HepG2 (cell line): Measurements from ENCODE around the gene PRDM10. TPM values are rescaled to one million over a fixed set of nuclear protein-coding genes. Genes with fewer than 3 reads are reported as not detected.

ENCODE experiments used
- DZIP1 ChIP-seq: sonication (generic); formaldehyde crosslinking; IDR thresholded peaks from 2 replicates; pipeline ENCODE4 v1.5.0; 2020; ENCODE audit warnings: mild to moderate bottlenecking, missing genetic modification reagents
- KLF11 ChIP-seq: IDR thresholded peaks from 2 replicates; pipeline ENCODE4 v1.6.1; 2016; ENCODE audit warnings: missing compliant biosample characterization
- MAZ ChIP-seq, 2 experiments: sonication (generic) in 1 of 2; formaldehyde crosslinking in 1 of 2; IDR thresholded peaks; 2 replicates each; pipeline versions ENCODE4 v1.5.0 to v1.6.1; 2012 to 2020; ENCODE audit warnings: low read depth in 2 of 2, mild to moderate bottlenecking in 2 of 2, borderline replicate concordance in 1 of 2, improper control_type of control experiment in 1 of 2, low read length in 1 of 2, missing genetic modification reagents in 1 of 2, moderate library complexity in 1 of 2
- NR2F6 ChIP-seq, 2 experiments: IDR thresholded peaks; 2 replicates each; pipeline ENCODE4 v1.6.1; 2016; ENCODE audit warnings: antibody characterized with exemption in 1 of 2, mild to moderate bottlenecking in 1 of 2
- POLR2AphosphoS2 ChIP-seq: IDR thresholded peaks from 2 replicates; pipeline ENCODE4 v1.6.1; 2011; ENCODE audit warnings: low read depth, low read length, improper control_type of control experiment
- SNAPC4 ChIP-seq: sonication (generic); formaldehyde crosslinking; IDR thresholded peaks from 2 replicates; pipeline ENCODE4 v1.4.0; 2020; ENCODE audit warnings: mild to moderate bottlenecking, missing genetic modification reagents
- SRSF1 ChIP-seq: fragments of 200-400 bp; formaldehyde crosslinking; optimal IDR thresholded peaks from 2 replicates; pipeline ENCODE3; 2017; ENCODE audit warnings: mild to moderate bottlenecking, low read depth, low read length, moderate library complexity
- SRY ChIP-seq: sonication (generic); formaldehyde crosslinking; IDR thresholded peaks from 2 replicates; pipeline ENCODE4 v1.8.0; 2022; ENCODE audit warnings: mild to moderate bottlenecking, missing genetic modification reagents
- TBX3 ChIP-seq: fragments of 450-650 bp; IDR thresholded peaks from 2 replicates; pipeline ENCODE4 v1.6.1; 2017; ENCODE audit warnings: antibody characterized with exemption, mild to moderate bottlenecking, inconsistent platforms, borderline replicate concordance
- TCF12 ChIP-seq, 2 experiments: fragments of 450-650 bp in 1 of 2; sonication (generic) in 1 of 2; formaldehyde crosslinking in 1 of 2; IDR thresholded peaks; 2 replicates each; pipeline versions ENCODE4 v1.6.1 to v1.8.0; 2017 to 2022; ENCODE audit warnings: antibody characterized with exemption in 1 of 2, mild to moderate bottlenecking in 1 of 2, missing genetic modification reagents in 1 of 2, moderate library complexity in 1 of 2
- ZBTB7B ChIP-seq: sonication (generic); formaldehyde crosslinking; IDR thresholded peaks from 2 replicates; pipeline ENCODE4 v1.4.0; 2020; ENCODE audit warnings: missing genetic modification reagents
- ZFP82 ChIP-seq: sonication (generic); formaldehyde crosslinking; IDR thresholded peaks from 2 replicates; pipeline ENCODE4 v1.5.1; 2020; ENCODE audit warnings: mild to moderate bottlenecking, missing genetic modification reagents, borderline replicate concordance
- ZNF331 ChIP-seq: sonication (generic); formaldehyde crosslinking; IDR thresholded peaks from 2 replicates; pipeline ENCODE4 v1.4.0; 2020; ENCODE audit warnings: missing genetic modification reagents
- ZNF354B ChIP-seq: sonication (generic); formaldehyde crosslinking; IDR thresholded peaks from 2 replicates; pipeline ENCODE4 v1.8.0; 2022; ENCODE audit warnings: mild to moderate bottlenecking, missing genetic modification reagents
- polyA plus RNA-seq, 8 experiments: library from polyadenylated mRNA; depleted of rRNA in 3 of 8; stranded (reverse) in 7 of 8; unstranded in 1 of 8; fragments of >200 nt; fragmentation: Illumina TruSeq in 4 of 8; extraction: Trizol in 4 of 8; gene quantifications; 2 replicates each; pipeline versions ENCODE4 v1.2.1 to v1.2.3, GENCODE V29; 2011 to 2016; ENCODE audit warnings: low read depth in 4 of 8, missing spikeins in 1 of 8, mixed read lengths in 1 of 8; ENCODE audit not compliant: insufficient read depth in 1 of 8
- total RNA-seq, 5 experiments: library from RNA; depleted of rRNA; stranded (reverse); fragments of >200 nt; fragmentation: Illumina TruSeq; extraction: Trizol; gene quantifications; 2 replicates each; pipeline ENCODE4 v1.2.3, GENCODE V29; 2016; ENCODE audit warnings: low read depth in 1 of 5
- TF ChIP-seq, protein P1 (sequence below): IDR thresholded peaks from 2 replicates; pipeline ENCODE4 v1.6.1; 2016; ENCODE audit warnings: missing compliant biosample characterization, missing genetic modification reagents, borderline replicate concordance
- TF ChIP-seq, protein P2 (sequence below): sonication (generic); formaldehyde crosslinking; IDR thresholded peaks from 2 replicates; pipeline ENCODE4 v1.4.0; 2020; ENCODE audit warnings: mild to moderate bottlenecking, missing genetic modification reagents

PRDM10 gene
- total and polyA plus RNA-seq, 2 of the 13 experiments (the other 11 are each of a cell fraction or from before 2014, with no cell fraction given), result 5.7 to 5.8 TPM

- TF ChIP-seq, protein P1, sequence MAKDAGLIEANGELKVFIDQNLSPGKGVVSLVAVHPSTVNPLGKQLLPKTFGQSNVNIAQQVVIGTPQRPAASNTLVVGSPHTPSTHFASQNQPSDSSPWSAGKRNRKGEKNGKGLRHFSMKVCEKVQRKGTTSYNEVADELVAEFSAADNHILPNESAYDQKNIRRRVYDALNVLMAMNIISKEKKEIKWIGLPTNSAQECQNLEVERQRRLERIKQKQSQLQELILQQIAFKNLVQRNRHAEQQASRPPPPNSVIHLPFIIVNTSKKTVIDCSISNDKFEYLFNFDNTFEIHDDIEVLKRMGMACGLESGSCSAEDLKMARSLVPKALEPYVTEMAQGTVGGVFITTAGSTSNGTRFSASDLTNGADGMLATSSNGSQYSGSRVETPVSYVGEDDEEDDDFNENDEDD, result 0 out of 2 replicates have a peak, but pooled peaks have one; percentile 30
- TF ChIP-seq ZNF331 (CRISPR knock-in tag) (peak; percentile 41), NR2F6 (IDR thresholded peaks at IDR 0.05) (no peak; the same call in 1 of the 2 replicates), NR2F6 (CRISPR knock-in tag; IDR thresholded peaks at IDR 0.05) (peak; percentile 19; the same call in 1 of the 2 replicates), POLR2AphosphoS2 (no peak), SNAPC4 (CRISPR knock-in tag) (0 out of 2 replicates have a peak, but pooled peaks have one; percentile 5), DZIP1 (CRISPR knock-in tag) (0 out of 2 replicates have a peak, but pooled peaks have one; percentile 0), SRSF1 (no peak), ZBTB7B (CRISPR knock-in tag) (peak; percentile 71; the same call in 1 of the 2 replicates), SRY (CRISPR knock-in tag) (peak; percentile 67; the same call in 1 of the 2 replicates), MAZ (IDR thresholded peaks at IDR 0.05; ENCODE audit: borderline replicate concordance, low read depth, low read length) (peak; percentile 85), MAZ (CRISPR knock-in tag; IDR thresholded peaks at IDR 0.05; ENCODE audit: low read depth) (peak; percentile 83), KLF11 (CRISPR knock-in tag) (peak; percentile 19; the same call in 1 of the 2 replicates), ZFP82 (CRISPR knock-in tag) (0 out of 2 replicates have a peak, but pooled peaks have one; percentile 57), TBX3 (peak; percentile 60; the same call in 1 of the 2 replicates), ZNF354B (peak; percentile 16; the same call in 1 of the 2 replicates), TCF12 (IDR thresholded peaks at IDR 0.05) (no peak), TCF12 (CRISPR knock-in tag; IDR thresholded peaks at IDR 0.05) (peak; percentile 51; the same call in 1 of the 2 replicates)
- TF ChIP-seq, protein P2, sequence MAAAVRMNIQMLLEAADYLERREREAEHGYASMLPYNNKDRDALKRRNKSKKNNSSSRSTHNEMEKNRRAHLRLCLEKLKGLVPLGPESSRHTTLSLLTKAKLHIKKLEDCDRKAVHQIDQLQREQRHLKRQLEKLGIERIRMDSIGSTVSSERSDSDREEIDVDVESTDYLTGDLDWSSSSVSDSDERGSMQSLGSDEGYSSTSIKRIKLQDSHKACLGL (CRISPR knock-in tag), result no peak
Observed at GRCh38 chr11:130002352-130002845, at the start of gene PRDM10 (continued).
